ENCODE measurements around the gene NXPH1. TPM values are rescaled to one million over a fixed set of nuclear protein-coding genes. Genes with fewer than 3 reads are reported as not detected.
A peak's percentile ranks its signal among the peaks of the same experiment; 100 is the strongest.

The NXPH1 gene
- total RNA-seq, 1 experiment from 2014 or later, result 0.59 TPM

DNA sequence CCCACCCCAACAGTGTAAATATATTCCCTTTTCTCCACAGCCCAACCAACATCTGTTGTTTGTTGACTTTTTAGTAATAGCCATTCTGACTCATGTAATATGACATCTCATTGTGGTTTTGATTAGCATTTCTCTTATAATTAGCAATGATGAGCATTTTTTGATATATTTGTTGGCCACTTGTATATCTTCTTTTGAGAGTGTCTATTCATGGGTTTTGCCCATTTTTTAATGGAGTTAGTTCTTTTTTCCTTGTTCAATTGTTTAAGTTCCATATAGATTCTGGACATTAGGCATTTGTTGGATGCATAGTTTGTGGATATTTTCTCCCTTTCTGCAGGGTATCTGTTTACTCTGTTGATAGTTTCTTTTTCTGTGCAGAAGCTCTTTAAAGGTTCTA is 340.1 kb downstream of the NXPH1 start (continued):
- no peak for TF ChIP-seq ZNF671 (CRISPR knock-in tag; IDR thresholded peaks at IDR 0.05)
- TF ChIP-seq, protein P1, sequence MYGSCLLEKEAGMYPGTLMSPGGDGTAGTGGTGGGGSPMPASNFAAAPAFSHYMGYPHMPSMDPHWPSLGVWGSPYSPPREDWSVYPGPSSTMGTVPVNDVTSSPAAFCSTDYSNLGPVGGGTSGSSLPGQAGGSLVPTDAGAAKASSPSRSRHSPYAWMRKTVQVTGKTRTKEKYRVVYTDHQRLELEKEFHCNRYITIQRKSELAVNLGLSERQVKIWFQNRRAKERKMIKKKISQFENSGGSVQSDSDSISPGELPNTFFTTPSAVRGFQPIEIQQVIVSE (CRISPR knock-in tag; IDR thresholded peaks at IDR 0.05; ENCODE audit: borderline replicate concordance), result no peak
- no peak for TF ChIP-seq JAZF1 (CRISPR knock-in tag; IDR thresholded peaks at IDR 0.05)
- TF ChIP-seq TEAD4 (CRISPR knock-in tag; IDR thresholded peaks at IDR 0.05), result no peak
- TF ChIP-seq ATF1 (CRISPR knock-in tag; IDR thresholded peaks at IDR 0.05), result no peak
- no peak for TF ChIP-seq MXD4 (CRISPR knock-in tag; IDR thresholded peaks at IDR 0.05; ENCODE audit: borderline replicate concordance)

DNA sequence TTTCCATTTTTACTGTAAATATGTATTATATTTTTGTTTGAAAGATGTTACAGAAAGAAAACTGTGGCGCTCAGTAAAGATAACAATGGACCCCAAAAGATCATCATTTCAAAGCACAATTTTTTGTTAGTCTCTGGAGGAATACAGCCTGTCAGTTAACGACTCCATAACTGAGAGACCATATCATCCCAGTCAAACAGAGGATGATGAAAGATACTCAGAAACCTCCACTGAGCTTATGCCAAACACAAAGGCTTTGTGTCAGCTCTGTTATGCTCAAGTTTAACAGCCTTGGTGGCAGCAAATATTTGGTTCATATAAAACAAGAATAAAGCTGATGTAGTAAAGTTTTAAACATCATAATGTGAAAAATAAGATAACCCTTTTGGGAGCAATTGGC is 345.1 kb downstream of the NXPH1 start:
- no peaks in the 10 kb centered on the region for H3K9me3 Mint-ChIP-seq
- no peaks in the 10 kb centered on the region for H3K27me3 Mint-ChIP-seq (ENCODE audit: low read depth)

DNA sequence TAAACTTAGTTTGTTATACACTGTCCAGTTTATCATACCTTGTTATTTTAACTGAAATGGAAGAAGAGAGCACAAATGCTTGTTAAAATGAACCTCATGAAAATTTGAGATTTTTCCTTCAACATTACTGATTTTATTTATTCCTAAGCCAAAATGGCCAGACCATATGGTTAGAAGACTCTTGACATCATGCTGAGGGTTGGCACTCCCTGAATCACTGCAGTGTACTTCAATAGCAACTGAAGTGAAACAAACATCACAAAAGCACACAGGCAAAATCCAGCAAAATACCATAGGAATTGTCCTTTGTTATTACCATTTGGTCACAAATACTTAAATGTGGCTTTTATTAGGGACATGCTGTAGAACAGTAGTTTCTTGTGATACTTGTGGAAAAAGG is 347.8 kb downstream of the NXPH1 start:
- H3K9me3 Mint-ChIP-seq, result no peaks in the 10 kb centered on the region
- no peak for ATAC-seq
- peaks cover 14% of the 10 kb centered on the region for H3K4me1 Mint-ChIP-seq
- DNase-seq (ENCODE audit: low spot score), result no peak
- ChIA-PET CTCF (no interaction called here), POLR2A (no interaction called here)
- H3K36me3 Mint-ChIP-seq, result no peaks in the 10 kb centered on the region
- TF ChIP-seq SP1 (CRISPR knock-in tag; conservative IDR thresholded peaks at IDR 0.05), result no peak
- H3K27ac Mint-ChIP-seq, result no peak overlapping the region
- no peaks in the 10 kb centered on the region for H3K27me3 Mint-ChIP-seq (ENCODE audit: low read depth)
- no peak overlapping the region for H3K4me3 Mint-ChIP-seq

More for the DNA sequence above, 345.1 kb downstream of the NXPH1 start:
- no peak overlapping the region for H3K27ac Mint-ChIP-seq
- peaks cover 12% of the 10 kb centered on the region for H3K4me1 Mint-ChIP-seq
- CTCF ChIA-PET, result no interaction called here
- DNase-seq (ENCODE audit: low spot score) (no peak), ATAC-seq (no peak)
- TF ChIP-seq JUN (CRISPR knock-in tag; IDR thresholded peaks at IDR 0.05), result no peak
- no peak for TF ChIP-seq MYBL2 (CRISPR knock-in tag; IDR thresholded peaks at IDR 0.05)
- no peak for TF ChIP-seq SOX15 (CRISPR knock-in tag; IDR thresholded peaks at IDR 0.05)
- TF ChIP-seq CREB1 (CRISPR knock-in tag; IDR thresholded peaks at IDR 0.05), result no peak
- POLR2A ChIA-PET, result no interaction called here
- H3K4me3 Mint-ChIP-seq, result no peak overlapping the region
- H3K36me3 Mint-ChIP-seq, result no peaks in the 10 kb centered on the region

- H3K27ac Mint-ChIP-seq, result no peak overlapping the region
- no peaks in the 10 kb centered on the region for H3K9me3 Mint-ChIP-seq
- H3K36me3 Mint-ChIP-seq, result no peaks in the 10 kb centered on the region
- H3K27me3 Mint-ChIP-seq (ENCODE audit: low read depth), result no peaks in the 10 kb centered on the region
- ATAC-seq (0 out of 2 replicates have a peak, but pooled peaks have one; percentile 28), DNase-seq (ENCODE audit: low spot score) (no peak)
- POLR2A ChIA-PET, result interaction anchor here (0.6 kb wide), 1 partner anchor 483 kb away, joined by 3 read pairs; no protein-coding TSS in a partner anchor
- H3K4me3 Mint-ChIP-seq, result no peak overlapping the region
- CTCF ChIA-PET, result interaction anchor here (1.1 to 1.4 kb wide), 2 partner anchors 347 to 364 kb away, joined by 3 to 5 read pairs; no protein-coding TSS in a partner anchor
- H3K4me1 Mint-ChIP-seq, result peaks cover 14% of the 10 kb centered on the region
- no peak for TF ChIP-seq ZNF671 (CRISPR knock-in tag; IDR thresholded peaks at IDR 0.05)
- no peak for TF ChIP-seq ZNF416 (CRISPR knock-in tag; IDR thresholded peaks at IDR 0.05)
- TF ChIP-seq ZNF532 (CRISPR knock-in tag; IDR thresholded peaks at IDR 0.05; ENCODE audit: borderline replicate concordance), result no peak
- no peak for TF ChIP-seq KAT7 (CRISPR knock-in tag; IDR thresholded peaks at IDR 0.05; ENCODE audit: borderline replicate concordance)
- TF ChIP-seq HMGXB4 (CRISPR knock-in tag; IDR thresholded peaks at IDR 0.05), result no peak
- TF ChIP-seq CBFB (CRISPR knock-in tag; IDR thresholded peaks at IDR 0.05; ENCODE audit: low read depth), result no peak
Observed at GRCh38 chr7:8783229-8783628, 349.8 kb downstream of the NXPH1 start.

All from WTC11 (cell line).